T-helper 2 cell treated with Interferon-gamma antibody and Interleukin-4, amounts not matched to agents 100 ng/mL and 5 ng/mL, for 36 hours (primary cell): ENCODE results near the gene GAPDHS. TPM values are rescaled to one million over a fixed set of nuclear protein-coding genes. Genes with fewer than 3 reads are reported as not detected.

Experiments
- intact Hi-C: fragments of 100-400 bp; cut with micrococcal nuclease; formaldehyde crosslinking; loops from one replicate; pipeline ENCODE4 v1.15.1; 2023
- total RNA-seq: library from RNA; stranded (reverse); gene quantifications from 2 replicates; pipeline ENCODE4 v1.2.3, GENCODE V29; 2022

GAPDHS gene
- not detected in 2 replicates for total RNA-seq

- intact Hi-C loops = no loop called here
Observed at GRCh38 chr19:35533201-35533821, at the start of gene GAPDHS. TSS of gene GAPDHS (plus strand) at chr19:35533456. CDS start at chr19:35533528, 72 bp downstream.

DNA sequence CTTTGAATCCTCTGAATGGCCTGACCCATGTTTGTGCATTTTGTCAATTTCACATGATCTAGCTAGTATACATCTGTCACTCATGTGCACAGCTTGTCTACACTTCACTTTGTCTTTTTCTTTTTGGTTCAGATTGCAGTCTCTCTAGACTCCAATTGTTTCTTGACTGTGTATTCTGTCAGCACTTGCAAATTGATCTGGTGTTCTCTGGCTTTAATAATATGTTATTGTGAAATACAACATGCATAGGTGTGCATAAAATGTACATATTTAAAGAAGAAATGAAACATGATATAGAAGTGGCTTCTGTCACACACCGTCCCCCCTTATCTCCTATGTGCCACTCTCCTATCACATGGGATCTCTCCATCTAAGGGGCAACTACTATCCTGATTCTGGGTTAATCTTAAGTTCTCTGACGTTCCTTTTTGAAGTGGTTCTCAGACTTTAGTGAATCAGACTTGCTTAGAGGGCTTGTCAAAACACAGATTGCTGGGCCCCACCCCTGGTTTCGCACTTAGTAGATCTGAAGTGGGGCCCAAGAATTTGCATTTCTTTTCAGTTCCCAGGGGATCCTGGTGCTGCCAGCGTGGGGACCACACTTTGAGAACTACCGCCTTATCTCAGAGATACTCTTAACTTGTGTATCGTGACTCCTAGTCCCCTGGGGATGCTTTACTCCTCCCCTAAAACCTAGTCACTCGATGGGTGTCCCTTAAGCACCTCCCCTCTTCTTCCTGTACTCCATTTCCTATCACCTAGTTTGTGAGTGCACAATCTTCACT lies 48.8 kb upstream of the GAPDHS start:
- intact Hi-C loops = no loop called here

- intact Hi-C loops = no loop called here
Observed at GRCh38 chr19:35486268-35486708, 47.0 kb upstream of the GAPDHS start.

GRCh38 chr19:35487656-35488182 lies 45.5 kb upstream of the GAPDHS start:
- intact Hi-C loops = no loop called here

DNA sequence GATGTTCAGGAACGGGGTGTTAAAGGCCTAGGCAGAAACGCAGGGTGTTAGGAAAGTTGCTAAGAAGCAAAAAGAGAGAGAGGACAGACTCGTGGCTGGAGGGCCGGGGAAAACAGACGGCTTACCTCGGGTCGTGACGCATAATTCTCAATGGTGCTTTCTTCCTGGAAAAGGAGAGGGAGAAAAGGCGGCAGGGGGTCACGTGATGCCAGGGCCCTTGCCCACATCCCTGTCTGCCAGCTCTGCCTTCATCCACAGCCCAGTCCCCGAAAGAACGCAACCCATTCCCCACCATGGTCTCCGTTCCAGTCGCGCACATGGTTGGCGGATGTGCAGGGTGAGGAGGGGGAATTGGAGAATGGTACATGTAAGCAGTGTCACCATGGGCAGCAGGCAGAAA lies 44.6 kb upstream of the GAPDHS start:
- intact Hi-C loops = no loop called here

DNA sequence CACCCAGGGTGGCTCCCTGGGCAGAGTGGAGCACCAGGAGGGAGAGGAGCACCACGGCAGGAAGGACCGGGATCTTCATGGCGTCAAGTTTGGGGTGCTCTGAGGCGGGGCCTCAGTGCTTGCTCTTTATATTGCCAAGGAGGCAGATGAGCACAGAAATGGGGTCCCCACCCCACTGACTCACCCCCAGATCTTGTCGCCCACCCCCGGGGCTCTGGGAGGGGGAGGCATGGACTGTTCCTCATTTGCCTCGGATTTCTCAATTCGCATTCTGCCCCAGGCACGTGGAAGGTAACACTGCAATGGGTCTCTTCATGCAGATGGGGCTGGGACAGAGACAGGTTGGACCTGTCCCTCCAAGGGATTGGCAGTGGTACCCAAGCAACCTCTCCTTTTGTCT lies 42.9 kb upstream of the GAPDHS start, which contains the start of gene KRTDAP:
TSS of gene KRTDAP (minus strand) at position 101 of the 400 bp plus-strand sequence. CDS start at position 79, 22 bp downstream.
- intact Hi-C loops = no loop called here

GRCh38 chr19:35491836-35492360 lies 41.4 kb upstream of the GAPDHS start:
- intact Hi-C loops = no loop called here

- intact Hi-C loops = no loop called here
Observed at GRCh38 chr19:35493971-35494370, 39.3 kb upstream of the GAPDHS start.

DNA sequence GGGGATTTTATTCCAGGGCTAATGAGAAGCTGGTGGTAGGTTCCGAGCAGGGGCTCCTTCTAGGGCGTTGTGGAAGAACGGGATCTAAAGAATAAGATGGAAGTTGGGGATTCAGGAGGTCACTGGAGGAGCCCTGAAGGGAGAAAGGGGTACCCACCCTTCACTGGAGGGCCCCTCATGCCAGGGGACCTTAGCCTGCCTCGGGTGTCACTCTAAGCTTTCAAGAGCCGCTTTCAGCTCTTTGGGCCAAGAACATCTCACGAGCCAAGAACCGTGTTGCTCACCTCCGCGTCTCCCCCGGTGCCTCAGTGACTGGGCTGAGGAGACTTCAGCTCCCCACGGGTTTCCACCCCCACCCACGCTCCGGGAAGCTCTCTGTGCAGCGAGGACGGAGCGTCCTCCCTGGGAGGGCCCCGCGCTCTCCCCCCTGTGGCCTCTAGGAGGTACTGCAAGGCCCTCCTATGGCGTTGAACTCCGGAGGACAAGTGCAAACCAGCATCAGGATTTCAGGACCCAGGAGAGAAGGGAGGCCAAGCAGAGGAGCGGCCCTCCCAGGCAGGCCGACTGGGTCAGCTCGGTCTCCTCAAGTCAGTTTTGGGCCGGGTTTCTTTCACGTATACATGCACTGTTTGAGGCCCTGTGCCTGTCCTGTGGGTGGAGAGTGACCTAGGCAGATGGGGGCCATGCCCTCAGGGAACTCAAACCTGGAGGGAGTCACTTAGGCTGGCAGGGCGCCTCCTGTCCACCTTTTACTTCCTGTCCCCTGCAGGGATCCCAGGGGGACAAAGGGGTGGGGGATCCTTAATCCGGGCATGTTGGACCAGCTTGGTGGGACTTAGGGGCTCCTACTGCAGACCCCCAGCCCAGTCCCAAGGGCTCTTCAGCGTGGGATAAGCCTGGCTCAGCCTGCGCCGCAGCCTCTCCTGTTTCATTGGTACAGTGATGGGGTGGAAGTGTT lies 37.9 kb upstream of the GAPDHS start:
- intact Hi-C loops = loop anchor here (1.0 kb wide), 1 partner anchor 143 kb away; no protein-coding TSS in a partner anchor

GRCh38 chr19:35497406-35497805 lies 35.9 kb upstream of the GAPDHS start:
- intact Hi-C loops = no loop called here

DNA sequence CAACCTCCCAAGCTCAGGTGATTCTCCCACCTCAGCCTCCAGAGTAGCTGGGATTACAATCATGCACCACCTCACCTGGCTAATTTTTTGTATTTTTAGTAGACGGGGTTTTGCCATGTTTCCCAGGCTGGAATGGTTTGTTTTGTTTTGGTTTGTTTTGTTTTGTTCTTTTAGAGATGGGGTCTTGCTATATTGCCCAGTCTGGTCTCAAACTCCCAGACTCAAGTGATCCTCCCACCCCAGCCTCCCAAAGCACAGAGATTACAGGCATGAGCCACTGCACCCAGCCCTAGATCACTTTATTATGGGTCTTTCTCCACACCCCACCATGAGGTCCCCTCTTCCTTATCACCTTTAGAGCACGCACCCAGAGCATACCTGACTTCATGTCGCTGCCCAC lies 35.0 kb upstream of the GAPDHS start:
- intact Hi-C loops = no loop called here

DNA sequence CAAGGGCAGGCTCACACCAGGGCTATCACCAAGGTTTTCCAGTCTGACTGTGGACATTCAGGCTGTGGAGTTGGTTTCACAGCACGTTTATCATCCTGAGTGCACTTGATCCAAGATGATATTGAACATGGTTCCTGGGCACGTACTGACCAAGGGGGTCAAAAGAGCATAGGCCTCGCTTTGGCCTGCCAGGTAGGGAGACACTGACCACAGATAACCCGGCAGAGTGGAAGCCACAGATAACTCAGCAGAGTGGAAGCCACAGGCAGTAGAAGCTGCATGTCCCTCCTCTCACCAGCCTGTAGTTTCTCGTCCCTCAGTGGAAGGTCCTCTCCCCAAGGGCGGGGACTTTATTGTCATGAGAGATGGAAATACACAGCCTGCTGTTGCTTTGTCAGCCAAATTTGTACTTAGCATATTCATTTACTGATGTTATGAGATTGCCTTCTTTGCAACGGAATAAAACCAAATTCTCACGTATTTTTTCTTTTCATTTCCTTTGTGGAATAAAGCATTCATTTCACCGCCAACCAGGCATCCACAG lies 34.2 kb upstream of the GAPDHS start:
- intact Hi-C loops = no loop called here

- intact Hi-C loops = no loop called here
Observed at GRCh38 chr19:35500611-35501010, 32.6 kb upstream of the GAPDHS start.

DNA sequence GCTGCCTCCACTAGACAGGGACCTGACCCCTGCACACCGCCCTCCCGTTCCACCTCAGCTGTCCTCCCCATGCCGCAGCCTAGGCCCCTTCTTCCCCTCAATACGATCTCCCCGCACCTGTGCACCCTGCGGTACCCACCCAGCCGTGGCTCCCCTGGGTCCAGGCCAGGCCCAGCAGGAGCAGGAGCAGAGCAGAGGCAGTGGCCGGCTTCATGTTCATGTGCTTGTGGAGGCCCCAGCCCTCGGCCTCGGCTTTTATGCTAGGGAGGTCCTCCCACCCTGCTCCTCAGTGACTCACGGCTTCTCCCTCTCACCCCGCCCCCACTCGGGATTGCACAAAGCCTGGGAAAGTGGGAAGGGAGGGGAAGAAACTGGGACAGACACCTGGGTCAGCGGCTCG lies 31.6 kb upstream of the GAPDHS start:
- intact Hi-C loops = no loop called here

GRCh38 chr19:35502751-35503150 lies 30.5 kb upstream of the GAPDHS start:
- intact Hi-C loops = no loop called here

DNA sequence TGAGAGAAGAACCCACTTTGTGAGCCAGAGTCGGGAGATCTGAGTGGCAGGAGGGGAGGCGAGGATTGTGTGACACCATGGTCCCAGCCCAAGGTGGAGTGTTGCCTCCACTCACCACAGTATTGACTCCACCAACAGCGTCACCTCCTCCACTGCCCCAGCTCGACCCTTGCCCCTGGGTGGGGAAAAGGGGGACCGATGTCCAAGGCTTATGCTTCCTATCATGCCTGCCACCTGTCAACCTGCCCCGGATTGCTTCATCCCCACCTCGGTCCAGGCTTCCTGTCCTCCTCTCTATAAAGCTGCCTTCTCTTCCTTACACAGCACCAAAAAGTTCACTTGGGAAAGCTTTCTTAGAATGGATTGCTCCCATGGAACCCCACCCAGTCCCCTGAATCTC lies 27.2 kb upstream of the GAPDHS start:
- intact Hi-C loops = no loop called here

- intact Hi-C loops = no loop called here
Observed at GRCh38 chr19:35507561-35507960, 25.7 kb upstream of the GAPDHS start.

GRCh38 chr19:35508129-35508528 lies 25.1 kb upstream of the GAPDHS start:
- intact Hi-C loops = no loop called here

- intact Hi-C loops = no loop called here
Observed at GRCh38 chr19:35509018-35509652, 24.1 kb upstream of the GAPDHS start.
